NCI-H510A treated with DMSO at 0.1 percent for 48 hours (cell line): ENCODE measurements around the gene TUSC2.
"Not testable (repeated sequence)": the region's sequence is repeated elsewhere in the genome, so short reads cannot be mapped to it uniquely, and the experiment has no call there.

Experiments used
- DNase-seq: peaks from one replicate; lab custom pipeline; 2025; lab: John Stamatoyannopoulos, UW

Gene TUSC2

GRCh38 chr3:50294089-50294488 lies 33.9 kb downstream of the TUSC2 start:
- no peak for DNase-seq

- DNase-seq, result no peak
Observed at GRCh38 chr3:50293079-50293801, 34.8 kb downstream of the TUSC2 start.

GRCh38 chr3:50292159-50293078 lies 35.6 kb downstream of the TUSC2 start, which contains the start of gene IFRD2:
Gene IFRD2 (minus strand): TSS chr3:50292429. CDS start chr3:50292274, 155 bp downstream.
- DNase-seq, result peak; percentile 87

GRCh38 chr3:50290161-50290641 lies 37.8 kb downstream of the TUSC2 start:
- no peak for DNase-seq

GRCh38 chr3:50289130-50289529 lies 38.9 kb downstream of the TUSC2 start:
- no peak for DNase-seq

- no peak for DNase-seq
Observed at GRCh38 chr3:50288387-50289007, 39.5 kb downstream of the TUSC2 start.

- no peak for DNase-seq
Observed at GRCh38 chr3:50287262-50287661, 40.8 kb downstream of the TUSC2 start.

GRCh38 chr3:50286322-50287227 lies 41.4 kb downstream of the TUSC2 start:
- no peak for DNase-seq

- not testable (repeated sequence) for DNase-seq
Observed at GRCh38 chr3:50284121-50284520, 43.9 kb downstream of the TUSC2 start.

- DNase-seq, result no peak
Observed at GRCh38 chr3:50279255-50280016, 48.6 kb downstream of the TUSC2 start.

- no peak for DNase-seq
Observed at GRCh38 chr3:50278880-50279224, 49.2 kb downstream of the TUSC2 start, which contains the start of gene LSMEM2. Gene LSMEM2 (plus strand): TSS chr3:50279087. CDS start chr3:50279114, 27 bp downstream.

- no peak for DNase-seq
Observed at GRCh38 chr3:50278123-50278879, 49.7 kb downstream of the TUSC2 start.

GRCh38 chr3:50276762-50277101 lies 51.3 kb downstream of the TUSC2 start:
- DNase-seq, result no peak

- DNase-seq, result peak; percentile 38
Observed at GRCh38 chr3:50275996-50276761, 51.8 kb downstream of the TUSC2 start.

GRCh38 chr3:50275141-50275995 lies 52.7 kb downstream of the TUSC2 start:
- no peak for DNase-seq
